ENCODE results near the gene SIVA1. TPM values are rescaled to one million over a fixed set of nuclear protein-coding genes. Genes with fewer than 3 reads are reported as not detected.
A peak's percentile ranks its signal among the peaks of the same experiment; 100 is the strongest.

Gene SIVA1
- total and polyA plus RNA-seq, 9 of the 15 experiments (the other 6 are each of a cell fraction or from before 2014, with no cell fraction given), result 4.2 to 186 (median 54.2) TPM

GRCh38 chr14:104804481-104805325, 51.8 kb downstream of the SIVA1 start:
- Histone ChIP-seq H3K27me3 (ENCODE audit: control insufficient read depth in 2 of 2, insufficient read depth in 2 of 2, low read length in 2 of 2) (no peaks in the 10 kb centered on the region), H4K20me1 (replicated peaks; ENCODE audit: control insufficient read depth, insufficient read depth, low read length) (no peaks in the 10 kb centered on the region), H3K9me3 (replicated peaks; ENCODE audit: control insufficient read depth, insufficient read depth, low read depth, low read length) (no peaks in the 10 kb centered on the region), H3K4me1 (replicated peaks in 1 of 2; ENCODE audit: control insufficient read depth in 2 of 2, insufficient read depth in 2 of 2, low read length in 2 of 2) (peaks cover 36 to 69% of the 10 kb centered on the region in 2 experiments), H3K4me3 (no peak overlapping the region), H3K9me1 (ENCODE audit: control insufficient read depth, insufficient read depth, low read length) (no peaks in the 10 kb centered on the region), H3K9ac (ENCODE audit: insufficient read depth in 1 of 2, low read depth in 2 of 2, low read length in 2 of 2) (peak overlapping the region; percentile 35 to 85; a peak in 3 of 4 replicates), H2AFZ (ENCODE audit: low read depth, low read length) (peak overlapping the region; percentile 58; the same call in 1 of the 2 replicates), H3K4me2 (ENCODE audit: insufficient read depth, low read length) (peak overlapping the region; percentile 63), H3K27ac (ENCODE audit: extremely low read depth, low read depth, low read length) (peak overlapping the region; percentile 73), H3K36me3 (ENCODE audit: control insufficient read depth, insufficient read depth, low read length) (peaks cover 6% of the 10 kb centered on the region; the same call in 1 of the 3 replicates), H3K79me2 (ENCODE audit: control insufficient read depth, insufficient read depth, low read length) (peaks cover 28% of the 10 kb centered on the region)
- intact Hi-C loops (cut with micrococcal nuclease), result no loop called here
- ChIA-PET POLR2A (interaction anchor here (0.5 to 1.0 kb wide), 3 partner anchors 9 to 782 kb away, joined by 3 read pairs; no protein-coding TSS in a partner anchor), CTCF (ENCODE audit: low intra/inter-chr PET ratio) (no interaction called here)
- TF ChIP-seq SP1 (CRISPR knock-in tag; IDR thresholded peaks at IDR 0.05) (0 out of 2 replicates have a peak, but pooled peaks have one; percentile 26), POLR2G (IDR thresholded peaks at IDR 0.05; ENCODE audit: low read depth, low read length) (peak; percentile 54), KDM5B (IDR thresholded peaks at IDR 0.05; ENCODE audit: insufficient replicate concordance, low read depth, low read length) (peak; percentile 48), RBBP5 (IDR thresholded peaks at IDR 0.05; ENCODE audit: borderline replicate concordance, insufficient read depth, low read length, poor library complexity, severe bottlenecking) (peak; percentile 8), ZFX (CRISPR knock-in tag; IDR thresholded peaks at IDR 0.05) (peak; percentile 47), NCOR1 (IDR thresholded peaks at IDR 0.05) (no peak), MYBL2 (IDR thresholded peaks at IDR 0.05; ENCODE audit: low read depth) (no peak), MYBL2 (CRISPR knock-in tag; IDR thresholded peaks at IDR 0.05; ENCODE audit: borderline replicate concordance) (no peak), ZNF165 (CRISPR knock-in tag; IDR thresholded peaks at IDR 0.05; ENCODE audit: borderline replicate concordance) (no peak), E2F6 (IDR thresholded peaks at IDR 0.05; ENCODE audit: borderline replicate concordance in 1 of 2, extremely low read depth in 1 of 2, insufficient read depth in 1 of 2, insufficient read length in 1 of 2, low read depth in 1 of 2, low read length in 1 of 2, poor library complexity in 1 of 2, severe bottlenecking in 1 of 2) (peak in 1 of 2 experiments; percentile 8), SPI1 (IDR thresholded peaks at IDR 0.05; ENCODE audit: borderline replicate concordance, low read depth, low read length) (peak; percentile 72)
- in situ Hi-C loops (cut with MboI), result no loop called here
- FAIRE-seq (no peak), DNase-seq (ENCODE audit: extremely low read depth in 1 of 4, low spot score in 3 of 4) (no peak), ATAC-seq (peak; percentile 2; the same call in 2 of the 3 replicates)
- BruUV-seq (replicated peaks), result no TSS peak
- 16% methylated on average over 9 of the region's 18 CpGs for WGBS (ENCODE audit: insufficient coverage, low coverage, missing lambda C conversion rate)

All from K562 (cell line).